Jurkat, Clone E6-1 (cell line): Measurements from ENCODE around the gene GPC6.

Source experiments
- DNase-seq: peaks from one replicate; pipeline ENCODE4 v3.0.0-alpha.2; 2011; ENCODE audit warnings: low read depth, low spot score
- H3K4me3 ChIP-seq: 2 replicates; pipeline ENCODE4 v1.5.1; 2011; ENCODE audit warnings: mild to moderate bottlenecking, low read length, control low read depth, moderate library complexity

Gene GPC6

DNA sequence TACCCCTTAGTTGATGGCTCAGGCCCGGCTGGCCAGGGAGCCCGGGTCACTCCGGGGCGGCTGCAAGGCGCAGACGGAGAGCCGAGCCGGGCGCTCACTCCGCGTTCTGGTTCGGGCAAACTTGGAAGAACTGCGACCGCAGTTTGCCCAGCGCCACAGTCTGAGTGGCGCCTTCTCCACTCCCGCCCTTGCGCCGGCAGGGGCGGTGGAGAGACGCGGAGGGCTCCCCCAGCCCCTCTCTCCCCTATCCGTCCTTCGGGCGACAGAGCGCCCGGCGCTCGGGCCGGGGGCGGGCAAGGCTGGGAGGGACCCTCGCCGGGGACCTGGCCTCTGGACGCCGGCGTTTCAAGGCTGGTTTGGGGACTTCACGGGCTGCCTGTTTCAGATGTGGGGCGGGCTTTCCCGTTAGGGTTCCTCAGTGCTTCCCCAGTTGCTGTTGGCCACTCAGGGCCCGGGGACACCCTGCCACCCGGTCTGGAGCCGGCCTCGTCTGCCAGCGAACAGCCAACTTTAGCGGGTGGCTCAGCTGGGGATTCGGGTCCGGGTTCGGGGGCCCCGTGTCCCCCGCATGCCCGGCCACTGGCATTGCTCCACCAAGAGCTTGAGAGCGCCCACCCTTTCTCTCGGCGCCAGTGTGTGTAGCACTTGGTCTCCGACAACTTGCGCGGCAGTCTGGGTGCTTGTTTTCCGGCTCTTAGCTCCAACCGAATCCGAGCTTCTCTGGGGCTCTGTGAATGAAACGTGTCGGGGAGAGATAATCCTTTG is 1.5 kb downstream of the GPC6 start:
- no peak for DNase-seq
- no peak overlapping the region for H3K4me3 ChIP-seq

DNA sequence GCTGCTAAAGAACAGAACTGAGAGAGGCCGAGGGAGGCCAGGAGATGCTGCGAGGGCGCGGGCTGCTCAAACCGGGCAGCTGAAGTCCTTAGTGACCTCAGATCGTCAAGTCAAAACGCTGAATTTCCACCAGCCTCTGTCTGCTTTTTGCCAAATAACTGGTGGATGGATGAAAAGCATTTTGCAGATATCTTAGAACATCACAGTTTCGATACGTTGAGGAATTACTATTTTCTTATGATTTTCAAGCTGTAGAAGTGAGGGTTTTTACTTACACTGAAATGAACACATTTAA is 2.0 kb downstream of the GPC6 start:
- no peak overlapping the region for H3K4me3 ChIP-seq
- no peak for DNase-seq

DNA sequence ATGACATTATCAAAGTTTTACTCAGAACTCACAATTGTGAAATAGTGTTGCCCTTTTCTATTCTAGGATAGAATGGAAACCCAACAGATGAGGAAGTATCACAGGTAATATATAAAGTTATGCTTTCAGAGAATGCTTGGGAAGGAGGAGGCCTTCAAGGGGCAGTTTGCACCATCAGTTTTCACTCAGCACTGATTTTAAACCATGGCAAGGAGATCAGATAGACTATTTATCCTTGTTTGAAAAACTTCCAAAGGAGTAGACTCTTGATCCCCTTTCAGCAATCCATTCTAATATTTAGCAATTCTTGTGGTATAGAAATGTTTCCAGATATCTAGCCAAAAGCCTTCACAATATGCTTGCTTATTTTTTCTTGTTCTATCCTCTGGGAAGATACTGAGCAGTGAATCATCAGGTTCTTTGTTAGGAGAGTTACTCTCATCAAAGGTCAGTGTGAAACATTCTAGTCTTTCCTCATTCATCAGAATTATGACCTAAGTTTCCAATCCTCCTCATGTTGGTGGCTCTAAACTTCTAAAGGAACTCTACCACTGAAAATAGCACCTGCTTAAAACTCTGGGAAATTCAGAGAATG is 3.8 kb downstream of the GPC6 start:
- DNase-seq, result no peak
- H3K4me3 ChIP-seq, result no peak overlapping the region

DNA sequence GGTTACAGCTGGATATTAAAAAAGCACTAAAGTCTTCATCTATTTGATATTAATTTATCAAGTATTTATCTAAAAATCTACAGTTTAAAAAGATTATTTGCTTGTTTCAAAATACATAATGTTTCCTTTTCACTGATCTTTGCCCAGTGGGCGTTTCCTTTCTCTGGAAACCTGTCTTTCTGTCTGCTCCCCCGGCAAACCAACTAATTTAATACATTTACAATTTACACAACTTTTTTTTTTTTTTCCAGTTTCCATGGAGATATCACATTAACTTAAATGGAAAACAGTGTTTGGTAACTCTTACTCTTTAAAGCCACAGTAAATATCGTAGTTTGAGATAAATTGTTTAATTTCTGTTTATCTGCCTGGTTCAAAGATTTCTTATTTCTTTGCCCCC is 5.3 kb downstream of the GPC6 start:
- DNase-seq, result no peak
- no peak overlapping the region for H3K4me3 ChIP-seq

DNA sequence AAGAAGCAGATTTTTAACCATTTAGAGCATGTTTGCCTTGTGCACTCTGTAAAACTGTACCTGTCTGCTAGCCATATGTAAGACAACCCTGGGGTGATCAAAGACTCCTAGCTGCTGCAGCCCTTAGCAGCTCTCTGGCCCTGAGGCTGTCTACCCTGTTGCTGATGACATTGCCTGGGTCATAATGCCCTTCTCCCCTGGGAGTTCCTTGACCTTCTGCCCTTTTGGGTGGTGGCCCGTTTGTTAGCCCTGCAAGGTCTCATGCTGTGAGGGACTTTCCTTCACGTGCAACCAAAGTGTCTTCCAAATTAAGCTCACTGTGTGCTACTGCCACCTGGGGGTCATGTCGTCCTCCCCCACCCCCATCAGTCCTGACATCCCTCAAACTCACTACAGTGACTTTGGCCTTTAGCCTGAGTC is 7.4 kb downstream of the GPC6 start:
- no peak overlapping the region for H3K4me3 ChIP-seq
- no peak for DNase-seq

DNA sequence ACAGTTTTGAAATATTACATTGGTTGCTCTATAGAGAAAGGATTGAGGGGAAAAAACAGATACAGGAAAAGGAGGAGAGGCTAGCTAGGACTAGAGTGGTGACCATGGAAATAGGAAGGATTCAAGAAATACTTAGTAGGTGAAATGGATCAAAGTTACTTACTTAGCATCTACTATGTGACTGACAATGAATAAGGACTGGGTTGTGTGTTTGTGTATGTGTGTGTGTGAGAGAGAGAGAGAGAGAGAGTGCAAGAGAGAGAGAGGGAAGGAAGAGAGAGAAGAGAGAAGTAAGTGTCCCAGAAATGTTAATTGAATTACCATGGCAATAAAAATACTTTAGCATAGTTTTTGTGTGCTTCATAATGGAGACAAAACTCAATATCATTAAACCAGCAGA is 7.9 kb downstream of the GPC6 start:
- H3K4me3 ChIP-seq, result no peak overlapping the region
- no peak for DNase-seq

DNA sequence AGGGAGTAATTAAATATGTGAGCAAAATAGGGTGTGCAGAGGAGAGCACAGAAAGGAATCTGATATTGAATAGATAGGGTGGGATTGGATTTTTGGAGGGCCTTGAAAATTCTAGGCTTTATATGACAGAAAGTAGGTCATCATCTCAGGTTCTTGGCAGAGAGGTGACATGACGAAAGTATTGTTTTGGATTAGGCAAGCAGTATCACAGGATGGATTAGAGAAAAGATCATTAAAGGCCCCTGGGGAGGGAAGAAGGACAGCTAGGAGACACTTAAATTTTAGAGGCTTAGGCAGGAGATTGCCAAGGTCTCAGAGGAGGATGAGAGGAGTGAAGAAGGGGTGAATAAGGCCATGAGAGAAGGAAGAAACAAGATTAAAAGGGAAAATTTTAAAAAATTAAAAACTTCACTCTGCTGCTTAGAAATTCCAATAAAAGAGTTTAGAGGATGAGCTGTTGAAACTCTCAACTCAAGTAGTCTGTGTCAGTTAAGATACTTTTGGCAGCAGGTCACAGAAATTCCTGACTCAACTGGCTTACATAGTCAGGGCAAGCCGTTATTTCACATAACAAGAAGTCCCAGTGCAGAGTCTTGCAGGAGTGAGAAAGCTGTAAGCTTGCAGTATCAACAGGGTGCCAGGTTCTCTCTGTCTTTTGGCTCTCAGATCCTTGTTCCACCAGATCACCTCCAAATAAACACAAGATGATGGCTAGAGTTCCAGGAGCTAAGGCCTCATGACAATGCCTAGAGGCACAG is 8.8 kb downstream of the GPC6 start:
- no peak overlapping the region for H3K4me3 ChIP-seq
- no peak for DNase-seq

DNA sequence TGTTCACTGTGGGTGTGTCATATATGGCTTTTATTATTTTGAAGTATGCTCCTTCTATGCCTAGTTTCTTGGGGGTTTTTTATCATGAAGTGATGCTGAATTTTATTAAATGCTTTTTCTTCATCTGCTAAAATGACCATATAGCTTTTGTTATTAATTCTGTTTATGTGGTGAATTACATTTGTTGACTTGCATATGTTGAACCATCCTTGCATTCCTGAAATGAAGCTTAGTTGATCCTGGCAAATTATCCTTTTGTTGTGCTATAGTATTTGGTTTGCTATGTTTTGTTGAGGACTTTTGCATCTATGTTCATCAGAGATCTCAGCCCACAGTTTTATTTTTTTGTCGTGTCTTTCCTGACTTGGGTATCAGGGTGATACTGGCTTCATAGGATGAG is 12.1 kb downstream of the GPC6 start:
- H3K4me3 ChIP-seq, result no peak overlapping the region
- no peak for DNase-seq

DNA sequence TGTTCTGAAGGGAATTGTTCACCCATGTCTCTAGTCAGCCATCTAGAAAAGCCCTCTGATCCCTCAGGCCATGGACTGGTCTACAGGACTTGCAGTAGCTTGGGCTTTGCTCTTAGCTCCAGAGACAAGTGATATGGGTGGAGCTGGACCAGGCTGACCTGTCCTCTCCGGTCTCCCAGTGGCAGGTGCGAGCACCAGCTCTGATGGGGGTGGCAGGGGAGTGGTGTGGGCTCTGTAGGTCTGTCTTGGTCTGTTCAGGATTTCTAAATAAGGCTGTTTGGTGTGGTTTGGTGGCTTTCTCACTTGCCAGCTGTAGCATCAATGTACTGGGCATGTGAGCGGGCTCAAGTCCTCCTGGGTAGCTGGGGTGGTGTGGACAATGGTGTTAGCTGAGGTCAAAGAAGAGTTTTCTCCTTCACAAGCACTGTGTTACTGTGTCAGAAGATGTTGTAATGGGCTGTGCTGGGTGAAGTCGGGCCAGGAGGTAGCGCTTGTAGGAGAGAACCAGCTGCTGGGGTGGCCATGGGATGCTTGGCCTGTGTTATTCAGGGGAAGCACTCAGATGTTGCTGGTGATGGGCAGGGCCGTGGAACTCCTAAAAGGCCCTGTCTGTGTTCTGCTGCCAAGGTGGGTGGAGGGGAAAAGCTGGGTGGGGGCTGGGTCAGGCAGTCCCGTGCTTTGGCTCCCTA is 16.9 kb downstream of the GPC6 start:
- no peak overlapping the region for H3K4me3 ChIP-seq
- no peak for DNase-seq

DNA sequence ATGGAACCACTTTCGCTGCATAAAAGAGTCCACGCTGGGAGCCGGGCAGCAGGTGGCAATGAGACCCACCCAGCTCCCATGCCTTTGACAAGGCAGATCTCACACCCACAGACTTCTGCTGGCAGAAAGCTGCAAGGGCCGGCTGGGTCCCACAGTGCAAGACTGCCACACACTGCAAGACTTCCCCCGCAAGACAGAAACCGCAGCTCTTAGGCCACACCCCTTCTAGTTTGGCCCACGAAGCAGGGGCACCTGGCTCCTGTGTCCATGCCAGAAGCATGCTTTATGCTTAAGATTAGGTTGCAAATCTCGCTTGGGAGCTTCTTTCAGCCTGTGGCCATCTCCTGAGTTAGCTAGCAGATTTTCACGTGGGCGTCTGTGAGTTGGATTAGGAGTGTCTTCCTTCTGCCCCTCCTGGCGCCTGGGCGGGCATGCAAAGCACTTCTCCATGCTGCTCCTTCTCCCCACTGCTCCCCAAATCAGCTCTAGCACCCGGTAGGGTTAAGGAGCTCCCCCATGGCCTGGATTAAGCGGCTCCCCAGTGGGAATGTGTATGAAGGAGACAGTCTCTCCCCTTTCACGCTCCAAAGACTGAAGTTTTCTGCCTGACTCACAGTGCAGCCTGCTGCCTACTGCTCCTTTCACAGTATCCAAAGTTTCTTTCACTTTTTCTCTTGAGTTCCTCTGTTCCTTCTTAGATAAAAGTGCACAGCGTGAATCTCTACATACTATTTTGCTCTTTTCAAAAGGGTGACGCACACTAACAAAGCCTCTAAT is 17.7 kb downstream of the GPC6 start:
- no peak overlapping the region for H3K4me3 ChIP-seq
- DNase-seq, result no peak

DNA sequence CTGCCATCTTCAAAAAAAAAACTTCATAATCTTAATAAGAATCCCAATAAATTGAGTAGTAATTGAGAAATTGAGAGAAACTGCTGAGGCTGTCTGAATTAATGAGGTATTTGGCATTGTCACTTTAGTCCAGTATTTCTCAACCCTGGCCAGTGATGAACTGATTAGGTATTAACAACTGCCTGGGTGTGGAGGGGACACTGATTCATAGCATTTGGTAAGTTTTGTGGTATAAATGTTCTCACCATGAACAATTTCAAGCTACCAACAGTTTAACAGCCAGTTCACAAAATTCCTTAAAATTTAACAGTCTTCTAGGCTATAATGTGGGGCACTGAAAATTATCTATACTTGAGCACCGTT is 18.3 kb downstream of the GPC6 start:
- H3K4me3 ChIP-seq, result no peak overlapping the region

DNA sequence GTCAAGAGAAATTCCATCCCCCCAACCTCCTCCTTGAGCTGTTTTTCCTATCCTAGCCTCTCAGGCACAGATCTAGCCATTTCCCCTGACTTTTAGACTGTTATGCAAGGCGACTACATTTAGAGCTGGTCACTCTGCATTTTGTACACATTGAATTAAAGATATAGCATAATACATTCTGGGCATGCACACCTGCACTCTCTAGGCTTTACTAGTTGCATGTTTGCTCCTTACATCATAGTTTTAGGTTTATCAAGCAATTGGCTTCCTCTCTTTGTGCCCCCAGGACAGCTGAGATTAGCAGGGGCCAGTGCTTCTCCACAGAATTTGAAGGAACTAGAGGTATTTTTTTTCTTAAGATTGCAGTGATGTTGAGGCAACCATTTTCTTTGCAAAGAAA is 19.5 kb downstream of the GPC6 start:
- no peak for DNase-seq
- H3K4me3 ChIP-seq, result no peak overlapping the region

More for the DNA sequence above, 18.3 kb downstream of the GPC6 start:
- DNase-seq, result no peak

DNA sequence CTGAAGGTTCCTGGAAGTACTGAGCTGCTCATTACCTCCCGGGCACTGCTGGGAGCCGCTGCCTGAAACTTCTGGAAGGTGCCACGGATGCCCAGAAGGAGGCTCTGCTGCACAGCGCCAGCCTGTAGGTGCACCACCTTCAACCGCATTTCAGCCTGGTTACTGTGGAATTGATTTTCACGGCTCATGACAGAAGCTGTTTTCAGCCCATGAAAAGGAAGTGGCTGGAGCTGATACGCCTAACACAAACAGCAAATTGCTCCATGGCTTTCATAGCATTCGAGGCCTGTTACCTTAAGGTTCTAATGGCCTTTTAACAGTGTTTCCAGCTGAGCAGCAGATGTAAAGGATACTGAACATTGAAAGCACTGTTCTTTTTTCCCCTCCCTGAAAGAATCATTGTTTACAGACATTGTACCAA is 22.0 kb downstream of the GPC6 start:
- DNase-seq, result peak; percentile 4
- H3K4me3 ChIP-seq, result no peak overlapping the region

DNA sequence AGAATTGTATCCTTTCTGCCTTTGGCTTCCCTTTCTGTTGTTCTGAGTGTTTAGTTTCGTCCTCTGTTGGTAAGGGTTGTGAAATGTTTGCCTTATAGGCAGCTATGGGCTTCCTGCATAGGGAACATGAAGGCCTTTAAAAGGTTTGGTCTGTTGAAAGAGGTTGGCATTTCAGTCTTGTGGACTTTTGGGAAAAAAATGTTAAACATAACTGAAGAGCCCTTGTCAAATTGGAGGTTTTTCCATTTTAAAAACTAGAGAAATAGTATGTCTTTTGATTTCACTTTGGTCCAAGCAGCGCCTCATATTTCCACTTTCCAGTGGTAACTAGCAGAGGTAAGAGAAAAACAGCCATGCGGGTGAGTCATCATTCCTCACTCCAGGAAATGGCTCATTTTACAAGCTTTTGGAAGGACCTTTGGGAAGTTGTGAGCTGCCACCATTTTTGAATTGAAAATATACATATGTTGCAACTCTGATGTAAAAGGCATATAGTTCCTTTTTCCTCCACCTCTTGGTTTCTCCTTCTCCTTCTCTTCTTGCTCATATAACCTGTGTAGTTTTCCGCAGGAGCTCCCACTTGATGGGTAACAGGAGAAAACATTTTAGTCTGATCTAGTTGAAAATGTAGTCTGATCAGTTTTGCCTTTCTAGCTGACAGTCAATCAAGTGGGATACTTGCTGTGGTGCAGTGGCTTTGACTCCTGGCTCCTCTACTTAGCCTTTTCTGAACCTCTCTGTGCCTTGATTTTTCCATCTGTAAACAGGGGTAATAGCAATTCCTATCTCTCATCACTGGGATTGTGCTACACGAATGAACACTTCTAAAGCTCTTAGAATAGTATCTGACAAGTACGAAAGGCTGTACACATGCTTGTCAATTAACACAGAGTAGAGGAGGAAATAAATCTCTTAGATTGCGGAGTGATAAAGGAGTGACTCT is 23.0 kb downstream of the GPC6 start:
- no peak for DNase-seq
- H3K4me3 ChIP-seq, result no peak overlapping the region

DNA sequence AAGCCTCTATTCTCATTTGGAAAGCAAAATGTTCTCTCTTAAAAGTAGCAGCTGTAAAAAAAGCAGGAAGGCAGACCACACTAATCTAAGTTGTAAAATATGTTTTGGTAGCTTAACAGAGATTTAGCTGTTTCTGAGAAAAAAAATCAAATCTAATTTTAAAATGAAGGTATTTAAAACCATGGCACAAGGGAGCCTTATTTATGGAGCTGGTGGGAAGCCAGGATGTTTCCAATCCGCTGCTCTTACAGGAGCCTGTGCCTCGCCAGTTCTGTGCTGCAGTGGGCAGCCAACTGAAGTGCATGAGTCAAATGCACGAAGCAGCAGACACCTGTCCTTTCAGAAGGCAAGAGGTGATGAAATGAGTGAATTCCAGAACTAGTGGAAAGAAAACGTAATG is 28.2 kb downstream of the GPC6 start:
- no peak for DNase-seq
- H3K4me3 ChIP-seq, result no peak overlapping the region

DNA sequence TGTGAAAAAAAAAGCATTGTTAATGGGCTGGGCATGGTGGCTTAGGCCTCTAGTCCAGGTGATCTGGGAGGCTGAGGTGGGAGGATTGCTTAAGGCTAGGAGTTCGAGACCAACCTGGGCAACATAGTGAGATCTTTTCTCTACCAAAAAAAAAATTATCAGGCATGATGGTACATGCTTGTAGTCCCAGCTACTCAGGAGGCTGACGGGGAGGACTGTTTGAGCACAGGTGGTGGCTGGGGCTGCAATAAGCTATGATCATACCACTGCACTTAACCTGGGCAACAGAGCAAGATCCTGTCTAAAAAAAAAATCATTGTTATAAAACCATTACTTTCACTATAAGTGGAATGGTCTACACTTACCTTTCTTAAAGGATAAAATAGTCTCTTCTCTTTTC is 30.4 kb downstream of the GPC6 start:
- H3K4me3 ChIP-seq, result no peak overlapping the region
- no peak for DNase-seq

DNA sequence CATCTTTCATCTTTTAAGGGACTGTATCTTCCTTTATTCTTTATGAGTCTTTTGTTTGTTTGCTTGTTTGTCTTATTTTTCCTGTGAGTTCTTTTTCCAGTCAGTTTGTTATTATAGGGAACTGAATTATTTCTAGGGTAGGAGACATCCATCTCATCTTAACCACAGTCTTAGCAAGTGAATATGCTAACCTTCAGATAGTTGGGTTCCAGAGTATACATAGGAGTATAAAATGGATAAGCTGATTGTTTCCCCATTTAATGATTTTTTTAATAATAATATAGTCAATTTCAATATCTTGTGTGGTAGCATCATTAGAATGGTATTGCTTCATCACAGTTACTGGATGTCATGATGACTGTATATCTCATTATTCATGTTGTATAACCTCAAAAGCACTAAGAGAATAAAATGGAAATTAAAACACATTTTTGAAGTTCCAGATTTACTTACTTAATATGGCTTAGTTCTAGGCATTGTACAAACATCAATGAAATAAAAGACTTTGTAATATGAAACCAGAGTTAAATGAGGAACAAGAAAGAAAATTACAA is 33.0 kb downstream of the GPC6 start:
- DNase-seq, result no peak
- H3K4me3 ChIP-seq, result no peak overlapping the region

DNA sequence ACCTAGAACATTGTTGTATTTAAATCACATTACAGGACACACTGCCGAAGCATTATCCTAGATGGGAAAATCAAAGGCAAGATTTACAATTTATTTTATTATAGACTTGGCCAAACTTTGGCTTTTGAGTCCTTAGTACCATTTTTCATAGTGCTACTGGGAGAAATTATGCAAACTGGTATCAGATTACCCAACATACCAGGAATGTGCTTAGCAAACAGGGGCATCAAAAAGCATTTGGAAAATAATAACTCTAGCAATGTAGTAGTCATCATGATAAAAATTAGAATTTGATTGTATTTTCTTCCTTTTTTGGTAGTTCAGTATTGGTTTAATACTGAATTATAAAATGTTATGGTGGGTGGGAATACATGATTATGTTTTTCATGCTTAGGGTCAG is 34.0 kb downstream of the GPC6 start:
- no peak overlapping the region for H3K4me3 ChIP-seq
- DNase-seq, result no peak
